ENCODE data around the gene ATP13A3.

The ATP13A3 gene

DNA sequence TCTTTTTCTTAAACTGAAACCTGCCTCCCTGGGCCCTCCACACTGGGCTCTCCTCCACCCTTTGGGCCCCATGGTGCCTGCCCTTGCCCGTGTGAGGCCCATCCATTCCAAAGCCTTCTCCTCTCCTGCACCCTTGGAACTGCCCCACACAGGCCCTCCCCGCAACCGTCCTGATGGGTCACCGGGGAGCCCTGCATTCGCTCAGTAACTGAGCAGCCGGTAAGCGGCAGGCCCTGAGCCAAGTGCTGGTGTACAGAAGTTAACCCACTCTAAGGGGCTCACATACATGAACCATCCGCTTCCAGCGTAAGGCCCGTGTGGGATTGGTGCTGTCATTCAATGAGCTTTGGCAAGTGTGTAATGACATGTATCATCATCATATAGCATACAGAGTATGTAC, 111.9 kb downstream of the ATP13A3 start:
- no peak for DNase-seq

DNA sequence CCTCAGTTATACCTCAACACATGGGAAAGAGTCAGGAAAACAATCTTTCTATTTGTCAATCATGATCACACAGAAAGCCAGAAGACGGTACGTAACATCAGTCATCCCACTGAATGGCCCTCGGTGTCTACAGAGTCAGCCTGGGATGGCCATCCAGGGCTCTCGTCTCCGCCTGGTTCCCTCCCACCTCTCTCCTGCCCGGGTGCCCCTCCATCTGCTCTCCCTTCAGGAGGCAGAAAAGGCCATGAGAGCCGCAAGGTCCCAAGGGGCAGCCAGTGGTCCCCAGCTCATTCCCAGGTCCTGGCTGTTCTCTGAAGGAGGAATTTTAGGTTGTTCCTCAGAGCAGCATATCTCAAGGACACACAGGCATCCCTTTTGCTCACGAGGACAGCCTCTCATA, 112.9 kb downstream of the ATP13A3 start:
- no peak for DNase-seq

DNA sequence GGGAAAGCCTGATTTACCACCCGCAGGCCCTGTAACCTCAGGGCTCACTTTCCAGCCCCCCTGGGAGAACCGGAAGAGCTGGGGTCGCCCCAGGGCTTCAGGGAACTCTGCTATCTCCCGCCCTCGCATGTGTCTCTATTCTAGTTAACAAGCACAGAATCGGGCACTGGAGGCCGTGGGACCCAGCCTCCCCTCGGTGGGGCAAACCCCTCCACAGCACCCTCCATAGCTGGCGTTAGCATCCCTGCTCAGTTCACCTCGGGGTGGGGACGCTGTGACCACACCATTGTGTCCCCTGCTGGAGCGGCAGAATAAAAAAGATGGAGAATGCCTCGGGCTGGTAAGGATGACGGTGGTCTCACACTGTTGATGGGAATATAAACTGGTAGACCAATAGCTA, 113.8 kb downstream of the ATP13A3 start:
- DNase-seq, result no peak

DNA sequence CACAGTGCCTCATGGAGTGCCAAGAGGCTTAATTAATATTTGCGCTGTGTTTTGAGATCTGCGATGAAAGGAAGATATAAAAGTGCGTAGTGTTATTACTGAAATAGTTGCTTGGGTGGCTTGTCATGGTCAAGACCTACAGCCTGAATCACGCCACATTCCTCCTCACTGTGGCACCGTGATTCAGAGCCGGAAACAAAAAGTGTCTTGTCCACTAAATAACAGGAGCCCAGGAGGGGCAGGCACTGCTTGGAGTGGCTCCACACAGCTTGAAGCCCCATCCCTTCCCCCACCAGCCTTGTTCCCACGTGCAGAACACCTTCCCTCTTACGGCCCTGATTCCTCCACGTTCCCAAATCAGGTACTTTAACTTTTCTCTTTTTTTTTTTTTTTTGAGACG, 116.0 kb downstream of the ATP13A3 start:
- DNase-seq, result no peak

DNA sequence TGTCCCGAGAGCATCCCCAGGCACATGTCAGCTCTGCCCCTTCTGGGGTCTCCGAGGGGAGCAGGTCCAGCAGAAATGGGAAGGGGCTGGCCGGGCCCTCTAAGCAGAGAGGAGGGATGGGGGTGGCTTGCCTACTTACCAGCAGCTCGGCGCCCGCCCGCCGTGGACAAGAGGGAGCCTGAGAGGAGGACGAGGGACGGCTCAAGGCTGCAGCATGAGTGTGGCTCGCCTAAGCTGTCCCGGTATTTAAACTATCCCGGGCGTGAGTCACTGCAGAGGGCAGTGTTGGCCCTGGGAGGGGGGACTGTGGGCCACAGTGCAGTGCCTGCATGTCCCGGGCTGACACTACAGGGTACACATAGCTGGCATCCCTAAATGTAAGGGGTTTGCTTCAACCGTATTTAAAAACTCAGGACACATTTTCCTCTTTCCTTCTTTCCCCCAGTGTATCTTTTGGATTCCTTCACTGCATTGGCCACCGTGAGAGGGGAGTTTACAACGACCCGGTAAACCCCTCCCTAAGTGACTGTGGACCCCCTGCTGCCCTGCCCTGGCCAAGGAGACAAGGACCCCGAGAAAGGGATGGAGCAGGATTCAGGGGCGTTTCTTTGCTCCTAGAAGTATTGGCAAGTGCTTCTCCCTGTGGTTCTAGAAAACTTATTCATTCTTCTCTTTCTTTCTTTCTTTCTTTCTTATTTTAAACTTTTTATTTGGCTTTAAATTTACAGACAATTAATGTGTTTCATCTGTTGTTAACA, 117.1 kb downstream of the ATP13A3 start, which contains the start of gene LRRC15:
Gene LRRC15, minus strand, starts transcription at position 222 of the 758 bp plus-strand sequence. CDS start 8,700 bp downstream, outside the sequence.
- no peak for DNase-seq

DNA sequence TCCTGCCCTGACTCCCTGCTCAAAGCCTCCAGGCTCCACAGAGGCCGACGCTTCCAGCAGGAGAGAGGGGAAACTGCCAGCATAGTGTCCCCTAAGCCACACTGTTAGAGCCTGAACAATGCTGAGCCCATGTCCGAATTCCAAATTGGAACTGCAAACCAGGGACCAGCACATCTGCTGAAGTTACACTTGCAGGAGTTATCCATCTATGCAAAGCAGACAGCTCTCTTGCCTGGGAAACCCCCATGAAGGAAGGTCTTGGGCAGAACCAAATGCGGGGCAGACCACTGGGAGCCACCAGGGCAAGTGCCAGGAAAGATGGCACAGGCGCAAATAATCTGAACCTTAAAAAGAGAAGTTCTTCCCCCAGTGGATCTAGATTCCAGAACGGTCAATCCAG, 117.9 kb downstream of the ATP13A3 start:
- DNase-seq, result no peak

DNA sequence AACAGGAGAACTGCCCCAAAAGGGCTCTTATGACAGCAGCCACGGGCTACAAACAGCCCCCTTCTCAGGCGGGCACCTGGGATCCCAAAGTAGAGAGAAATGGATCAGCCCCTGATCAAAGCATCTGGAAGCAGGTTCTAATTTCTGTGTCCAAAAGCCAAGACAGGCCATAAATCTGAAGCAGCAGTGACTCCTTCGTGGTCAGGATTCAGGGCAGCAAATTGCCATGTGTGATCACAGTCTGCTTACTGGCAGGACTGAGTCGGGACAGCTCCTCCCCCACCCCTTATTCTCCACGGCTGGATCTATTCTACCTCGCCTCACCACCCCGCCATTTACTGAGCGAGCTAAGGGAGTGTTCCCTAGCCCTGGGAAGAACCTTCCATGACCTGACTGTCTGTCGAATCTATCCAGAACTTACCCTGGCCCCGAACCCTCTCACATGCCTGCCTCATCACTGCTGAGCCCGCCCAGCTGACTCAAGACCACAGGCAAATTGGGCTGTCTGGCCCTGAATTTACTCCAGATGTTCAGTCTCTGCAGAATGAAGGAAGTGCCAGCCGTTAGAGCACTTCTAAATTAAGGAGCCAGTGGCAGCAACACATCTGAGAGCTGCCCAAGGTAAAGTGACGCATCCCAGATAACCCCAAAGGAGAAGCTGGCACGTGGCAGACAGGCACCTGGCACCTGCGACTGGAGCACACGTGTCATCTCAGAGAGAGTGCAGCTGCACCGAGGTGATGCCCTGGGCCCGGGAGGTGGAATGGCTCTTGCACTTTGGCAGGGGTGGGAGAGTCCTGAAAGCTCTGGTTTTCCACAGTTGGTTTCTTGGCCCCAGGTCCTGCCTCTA, 118.6 kb downstream of the ATP13A3 start:
- DNase-seq, result no peak

DNA sequence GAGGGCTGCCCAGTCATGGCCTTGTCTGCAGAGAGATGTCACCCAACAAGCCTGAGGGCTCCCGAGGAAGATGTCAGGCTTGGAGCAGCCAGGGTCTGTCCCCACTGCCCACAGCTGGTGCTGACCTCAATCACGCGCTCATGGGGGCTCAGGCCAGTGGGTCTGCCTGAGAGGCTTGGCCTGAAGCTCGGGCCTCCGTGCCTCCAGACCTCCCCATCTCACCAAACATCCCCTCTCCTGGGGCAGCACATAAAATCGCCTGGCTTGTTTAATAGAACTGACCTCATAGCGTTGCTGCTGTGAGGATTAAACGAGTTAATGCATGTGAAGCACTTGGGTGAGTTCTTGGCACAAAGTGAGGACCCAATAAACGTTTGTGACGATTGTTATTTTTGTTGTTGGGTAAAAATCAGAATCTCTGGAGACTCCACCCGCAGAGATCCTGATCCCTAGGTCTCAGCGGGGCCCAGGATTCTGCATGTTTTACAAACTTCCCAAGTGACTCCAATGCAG, 120.8 kb downstream of the ATP13A3 start:
- DNase-seq, result no peak

DNA sequence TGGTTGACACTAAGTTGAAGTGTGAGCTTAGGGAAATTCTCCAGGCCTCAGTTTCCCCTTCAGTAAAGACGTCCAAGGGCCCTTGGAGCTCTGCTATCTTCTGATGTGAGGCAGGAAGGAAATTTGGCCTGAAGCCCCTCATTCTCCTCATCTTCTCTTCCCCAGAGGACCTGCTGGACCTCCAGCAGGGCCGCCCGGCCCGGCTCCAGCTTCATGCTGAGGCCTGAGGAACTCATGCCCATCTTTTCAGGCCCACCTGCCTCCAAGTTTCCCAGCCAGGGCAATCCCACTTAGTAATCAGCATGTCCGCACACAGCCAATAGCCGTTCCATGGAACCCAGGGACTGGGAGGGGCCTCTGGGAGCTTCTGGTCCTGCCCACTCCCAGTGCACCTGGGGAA, 121.3 kb downstream of the ATP13A3 start:
- no peak for DNase-seq

DNA sequence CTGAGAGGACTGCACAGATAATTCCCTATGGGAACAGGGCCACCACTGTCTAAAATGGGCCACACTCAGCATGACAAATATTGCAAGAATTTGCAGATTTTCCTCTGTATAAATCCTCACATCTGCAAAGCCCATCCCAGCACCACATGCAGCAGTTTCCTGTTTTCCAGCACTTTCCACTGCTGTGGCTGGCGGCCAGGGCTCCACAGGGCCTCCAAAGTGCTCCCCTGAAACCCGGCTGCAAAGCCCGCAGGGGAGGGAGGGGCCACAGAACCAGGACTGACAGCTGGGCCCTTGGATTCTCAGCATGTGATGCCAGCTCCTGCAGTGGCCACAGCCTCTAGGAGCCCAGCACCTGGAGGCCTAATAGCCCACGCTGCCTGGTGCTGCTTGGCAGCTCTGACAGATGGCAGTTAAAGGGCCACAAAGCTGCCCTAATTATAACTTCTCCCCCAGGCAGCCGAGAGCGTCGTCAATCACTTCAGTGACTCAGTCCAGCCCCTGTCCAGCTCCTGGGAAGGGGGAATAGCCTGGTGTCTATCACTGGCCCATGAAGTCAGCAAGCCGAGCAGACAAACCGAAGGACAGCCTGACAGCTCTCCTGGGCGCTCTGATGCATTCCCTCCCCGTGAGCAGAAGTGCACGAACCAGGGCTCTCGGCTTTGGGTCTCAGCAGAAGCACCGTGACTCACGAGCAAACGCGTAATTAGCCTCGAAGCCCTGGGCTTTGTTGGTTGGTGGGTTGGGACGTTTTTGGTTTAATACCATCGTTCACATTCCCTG, 122.0 kb downstream of the ATP13A3 start:
- DNase-seq, result peak in 7 of 56 donors; percentile 15 to 53 (median 24)

DNA sequence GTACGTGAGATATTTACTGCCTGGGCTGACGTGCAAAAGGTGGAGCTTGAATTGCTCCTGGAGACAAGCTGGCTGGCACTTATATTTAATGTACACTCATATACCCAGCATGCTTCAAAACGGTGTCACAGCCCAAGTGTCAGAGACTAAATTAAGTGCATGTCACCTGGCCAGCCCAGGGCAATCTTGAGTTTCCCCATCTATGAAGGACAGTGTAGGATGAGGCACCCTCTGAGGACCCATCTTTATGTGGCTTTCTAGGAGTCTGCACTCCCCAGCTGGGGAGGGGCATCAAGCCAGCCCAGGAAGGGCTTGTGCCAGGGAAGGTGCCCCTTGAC, 122.5 kb downstream of the ATP13A3 start:
- DNase-seq, result no peak

DNA sequence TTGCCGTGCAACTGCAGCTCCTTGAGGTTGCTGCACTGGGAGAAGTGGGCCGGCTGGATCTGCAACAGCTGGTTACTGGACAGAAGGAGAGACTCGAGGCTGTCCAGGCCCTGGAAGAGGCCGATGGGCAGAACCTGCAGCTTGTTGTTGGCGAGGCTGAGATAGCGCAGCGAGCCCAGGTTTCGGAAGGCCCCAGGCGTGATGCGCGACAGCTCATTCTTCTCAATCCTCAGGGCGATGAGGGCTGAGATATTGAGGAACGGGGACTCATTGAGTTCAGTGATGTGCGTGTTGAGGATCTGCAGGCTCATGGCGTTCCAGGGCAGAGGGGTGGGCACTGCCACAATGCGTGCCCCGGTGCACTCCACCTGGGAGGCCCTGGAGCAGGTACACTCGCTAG, 126.2 kb downstream of the ATP13A3 start:
- DNase-seq, result no peak

DNA sequence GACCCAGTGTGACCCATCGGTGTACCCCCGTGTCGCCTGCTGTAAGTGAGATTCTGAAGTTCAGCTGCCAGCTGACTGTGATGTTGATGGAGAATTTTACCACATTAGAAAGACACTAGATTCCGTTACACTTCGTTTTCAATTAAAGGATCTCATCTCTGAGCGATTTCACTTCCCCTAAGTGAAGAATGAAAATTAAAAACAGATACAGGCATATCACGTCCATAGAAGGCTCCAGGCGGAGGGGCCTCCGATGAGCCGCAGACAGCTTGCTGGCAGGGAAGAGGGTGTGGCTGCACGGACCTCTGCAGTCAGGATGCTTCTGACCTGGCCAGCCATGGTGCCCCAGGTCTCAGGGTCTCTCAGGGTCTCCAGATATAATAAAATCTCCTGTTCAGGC, 129.1 kb downstream of the ATP13A3 start:
- no peak for DNase-seq

DNA sequence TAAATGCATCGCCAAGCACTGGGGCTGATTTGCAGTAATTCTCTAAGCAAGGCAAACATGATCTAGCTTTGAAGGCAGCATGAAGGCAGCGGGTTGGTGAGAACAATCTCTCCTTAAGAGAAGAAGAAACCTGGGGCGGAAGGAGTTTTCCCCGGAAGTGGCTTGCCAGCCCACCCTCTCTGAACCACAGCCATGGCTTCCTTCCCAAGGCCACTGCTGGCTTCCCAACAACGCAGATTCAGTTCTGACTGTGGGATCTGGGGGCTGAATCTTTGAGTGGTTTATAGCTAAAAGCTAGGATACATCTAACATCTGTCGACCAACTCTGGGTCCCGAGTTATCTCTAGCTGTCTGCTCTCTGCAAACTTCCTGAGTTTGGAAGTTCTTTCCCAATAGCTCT, 131.4 kb downstream of the ATP13A3 start:
- DNase-seq, result no peak

DNA sequence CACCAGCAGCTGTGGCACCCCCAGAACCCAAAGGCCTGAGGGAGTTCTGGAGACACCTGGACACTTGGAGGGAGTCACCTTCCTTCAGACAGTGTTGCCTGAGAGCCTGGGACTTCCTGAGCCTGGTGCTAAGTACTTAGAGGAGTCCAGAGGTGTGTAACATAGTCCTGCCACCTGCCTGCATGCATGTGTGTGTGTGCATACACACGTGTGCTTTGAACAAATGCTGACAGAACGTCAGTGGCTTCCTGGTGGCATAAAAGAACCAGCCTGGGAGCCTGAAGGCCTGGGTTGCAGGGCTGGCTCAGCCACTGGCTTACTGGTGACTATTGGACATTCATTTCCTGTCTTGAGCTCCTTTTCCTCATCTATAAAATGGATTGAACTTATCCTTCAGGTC, 132.5 kb downstream of the ATP13A3 start:
- DNase-seq, result no peak
